HG03060 (cell line): ENCODE data around the gene BPNT1.
"Not testable (repeated sequence)": the region's sequence is repeated elsewhere in the genome, so short reads cannot be mapped to it uniquely, and the experiment has no call there.

Experiments
- ATAC-seq: cut with Tn5 transposase; IDR thresholded peaks from one replicate; pipeline ENCODE4 v1.9.1; 2021; ENCODE audit warnings: low read depth, moderate number of reproducible peaks; ENCODE audit not compliant: unreplicated experiment

BPNT1 gene

GRCh38 chr1:220084460-220084859 is 5.1 kb downstream of the BPNT1 start:
- no peak for ATAC-seq

GRCh38 chr1:220077887-220078286 is 11.7 kb downstream of the BPNT1 start:
- ATAC-seq = no peak

DNA sequence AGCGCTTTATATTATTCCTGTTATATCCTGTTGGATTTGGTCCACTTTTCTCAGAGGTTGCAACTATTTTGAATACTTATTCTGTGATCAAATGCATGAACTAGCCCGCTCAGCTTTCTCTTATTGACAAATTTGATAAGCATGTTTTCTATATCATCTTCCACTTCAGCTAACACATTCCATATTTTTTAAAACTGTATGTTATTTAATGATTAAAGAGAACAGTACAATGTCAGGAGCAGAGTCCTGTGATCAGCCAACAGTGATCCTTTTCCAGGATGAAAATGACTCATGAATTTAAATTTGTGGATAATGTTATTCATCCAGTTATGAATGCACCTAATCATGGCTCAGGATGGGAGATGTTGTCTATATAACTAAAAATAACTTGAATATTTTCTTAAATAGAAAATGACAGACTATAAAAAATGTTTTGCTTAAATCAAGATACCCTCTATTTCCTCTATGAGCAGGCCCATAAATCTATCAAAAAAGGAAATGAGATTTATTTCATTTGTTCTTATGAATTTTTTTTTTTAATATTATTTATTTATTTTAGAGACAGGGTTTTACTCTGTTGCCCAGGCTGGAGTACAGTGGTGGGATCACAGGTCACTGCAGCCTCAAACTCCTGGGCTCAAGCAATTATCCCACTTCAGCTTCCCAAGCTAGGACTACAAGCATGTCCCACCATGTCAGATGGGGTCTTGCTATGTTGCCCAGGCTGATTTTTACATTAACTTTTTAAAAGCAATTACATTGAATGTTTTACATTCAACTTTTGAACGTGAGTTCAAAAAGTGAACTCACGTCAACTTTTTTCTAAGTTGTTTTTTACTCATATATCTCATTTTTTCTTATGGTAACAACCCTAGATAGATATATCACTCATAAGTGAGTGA is 12.5 kb downstream of the BPNT1 start:
- ATAC-seq = no peak

- ATAC-seq = no peak
Observed at GRCh38 chr1:220067269-220068204, 22.1 kb downstream of the BPNT1 start.

DNA sequence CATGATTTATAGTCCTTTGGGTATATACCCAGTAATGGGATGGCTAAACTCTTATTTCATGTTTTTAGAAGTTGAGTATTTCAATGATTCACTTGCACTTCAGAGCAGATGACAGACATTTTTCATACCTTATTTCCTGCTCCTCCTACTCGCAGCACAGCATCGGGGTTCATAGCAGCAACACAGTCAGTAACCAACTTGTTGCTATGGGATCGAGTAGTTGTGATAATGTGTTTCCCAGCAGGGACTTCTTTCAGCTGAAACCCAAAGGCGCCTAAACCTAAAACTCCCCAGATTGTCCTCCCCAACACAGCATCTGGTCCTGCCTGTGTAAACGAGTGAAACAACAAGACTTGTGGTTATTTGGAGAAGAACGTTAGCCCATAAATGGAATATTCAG is 27.0 kb downstream of the BPNT1 start:
- ATAC-seq = no peak

DNA sequence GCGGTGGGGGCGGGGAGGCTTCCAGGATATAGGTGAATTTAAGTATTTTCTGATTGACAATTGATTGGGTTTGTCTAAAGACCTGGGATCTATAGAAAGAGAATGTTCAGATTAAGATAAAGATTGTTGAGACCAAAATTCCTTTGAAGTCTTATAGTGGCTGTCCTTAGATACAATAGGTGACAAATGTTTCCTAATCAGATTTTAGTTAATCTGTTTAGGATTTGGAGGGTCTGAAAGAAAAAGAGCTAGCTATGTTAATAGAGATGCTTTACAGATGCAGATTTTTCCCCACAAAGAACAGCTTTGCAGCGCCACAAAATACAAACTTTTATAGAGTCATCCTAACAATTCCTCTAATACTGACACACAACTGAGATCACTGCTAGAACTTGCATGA is 28.7 kb downstream of the BPNT1 start:
- ATAC-seq = no peak

GRCh38 chr1:220056374-220056773 is 33.2 kb downstream of the BPNT1 start:
- no peak for ATAC-seq

GRCh38 chr1:220046052-220046930 is 43.3 kb downstream of the BPNT1 start, which contains the start of gene EPRS1:
Gene EPRS1 (minus strand): TSS chr1:220046505. CDS start chr1:220046388, 117 bp downstream.
- peak; percentile 94 for ATAC-seq

DNA sequence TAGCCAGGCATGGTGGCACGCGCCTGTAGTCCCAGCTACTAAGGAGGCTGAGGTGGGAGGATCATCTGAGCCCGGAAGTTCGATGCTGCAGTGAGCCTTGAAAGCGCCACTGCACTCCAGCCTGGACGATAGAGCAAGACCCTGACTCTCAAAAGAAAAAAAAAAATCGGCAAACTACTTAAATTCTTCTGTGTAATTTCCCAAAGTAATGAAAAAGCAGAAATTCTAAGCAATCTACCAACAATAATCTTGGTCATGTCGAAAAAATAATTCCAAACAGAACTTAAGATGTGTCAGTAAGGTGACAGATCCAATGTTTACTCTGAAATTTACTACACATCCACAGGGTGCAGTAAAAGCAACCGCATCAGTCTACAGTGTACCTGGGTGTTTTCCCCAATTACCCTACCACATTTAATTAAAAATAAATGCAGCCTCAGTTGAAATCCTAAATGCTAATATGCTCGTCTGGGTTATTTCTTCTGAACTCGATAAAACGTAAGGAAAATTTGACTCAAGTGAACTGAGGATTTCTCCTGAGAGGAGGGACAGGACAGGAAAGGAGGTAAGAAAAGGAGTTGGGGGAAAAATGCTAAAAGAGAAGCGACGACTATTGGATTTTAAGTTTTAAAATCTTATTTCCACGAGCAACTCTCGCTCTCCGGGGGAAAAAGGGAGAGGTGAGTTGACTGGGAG is 44.1 kb downstream of the BPNT1 start:
- ATAC-seq = no peak

- ATAC-seq = no peak
Observed at GRCh38 chr1:220044678-220045355, 44.8 kb downstream of the BPNT1 start.

DNA sequence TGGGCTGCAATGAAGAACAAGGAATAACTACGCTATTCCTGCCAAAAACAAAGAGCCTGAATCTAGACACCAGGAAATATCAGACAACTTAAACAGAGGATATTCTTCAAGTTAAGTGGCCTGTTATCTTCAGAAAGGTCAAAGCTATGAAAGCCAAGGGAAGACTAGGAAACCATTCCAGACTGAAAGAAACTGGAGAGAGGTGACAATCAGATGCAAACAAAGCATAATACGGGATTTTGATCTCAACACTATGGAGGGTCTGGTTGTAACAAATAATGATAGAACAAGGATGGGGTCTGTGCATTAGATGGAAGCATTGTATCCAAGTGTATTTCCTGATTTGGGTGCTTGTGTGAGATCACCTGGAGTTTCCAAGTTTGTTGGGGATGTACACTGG is 45.9 kb downstream of the BPNT1 start:
- ATAC-seq = no peak

DNA sequence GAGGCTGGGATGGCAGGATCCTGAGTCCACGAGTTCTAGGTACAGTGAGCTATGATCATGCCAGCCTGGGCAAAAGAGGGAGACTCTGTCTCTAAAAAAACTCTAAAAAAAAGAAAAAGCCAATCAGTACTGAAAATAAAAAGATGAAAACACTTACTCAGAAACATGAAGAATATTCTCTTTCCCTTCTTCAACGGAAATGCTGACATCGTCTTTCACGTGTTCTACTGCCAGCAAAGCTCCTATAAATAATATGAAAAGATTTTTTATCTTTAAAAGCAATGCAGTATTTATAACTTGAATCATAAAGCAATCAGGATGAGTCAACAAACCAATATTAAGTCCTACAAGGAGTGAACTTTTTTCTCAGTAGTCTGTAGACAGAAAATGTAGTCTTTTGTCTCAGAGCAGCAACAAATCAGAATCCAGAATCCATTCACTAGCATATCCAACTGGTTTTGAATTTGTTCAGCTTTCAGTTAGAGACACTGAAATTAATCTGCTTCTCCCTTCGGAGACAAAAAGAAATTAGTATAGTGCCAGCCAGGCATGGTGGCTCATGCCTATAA is 49.5 kb downstream of the BPNT1 start:
- no peak for ATAC-seq

DNA sequence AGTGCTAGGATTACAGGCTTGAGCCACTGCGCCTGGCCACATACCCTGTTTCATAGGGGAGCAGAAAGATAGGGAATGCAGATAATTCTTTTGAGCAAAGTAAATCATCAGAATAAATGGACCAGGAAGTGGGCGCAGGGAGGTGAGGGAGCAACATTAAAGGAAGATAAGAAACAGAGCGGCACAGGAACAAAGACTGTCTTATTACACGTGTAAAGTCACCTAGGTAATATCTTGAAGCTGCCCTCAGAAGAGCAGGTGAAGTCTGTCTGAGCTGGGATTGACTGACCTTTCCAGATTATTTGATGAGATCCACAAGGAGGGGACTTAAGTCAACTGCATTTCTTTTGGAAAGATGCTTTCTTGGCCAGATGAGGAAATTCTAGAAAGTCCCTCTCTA is 50.9 kb downstream of the BPNT1 start:
- ATAC-seq = no peak

DNA sequence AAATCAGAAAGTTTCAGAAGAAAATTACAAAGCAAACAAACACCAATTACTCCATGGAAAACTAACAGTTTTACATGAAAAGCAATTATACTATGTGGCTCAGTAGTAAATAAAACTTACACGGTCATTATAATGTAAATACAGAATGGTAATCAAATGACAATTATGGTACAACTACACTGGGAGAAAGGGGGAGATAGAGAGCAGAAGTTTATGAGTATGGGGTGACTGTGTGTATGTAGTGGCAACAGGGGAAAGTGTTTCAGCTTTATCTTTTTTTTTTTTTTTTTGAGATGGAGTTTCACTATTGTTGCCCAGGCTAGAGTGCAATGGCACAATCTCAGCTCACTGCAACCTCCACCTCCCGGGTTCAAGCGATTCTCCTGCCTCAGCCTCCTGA is 51.8 kb downstream of the BPNT1 start:
- not testable (repeated sequence) for ATAC-seq

- no peak for ATAC-seq
Observed at GRCh38 chr1:220032911-220033310, 56.7 kb downstream of the BPNT1 start.

DNA sequence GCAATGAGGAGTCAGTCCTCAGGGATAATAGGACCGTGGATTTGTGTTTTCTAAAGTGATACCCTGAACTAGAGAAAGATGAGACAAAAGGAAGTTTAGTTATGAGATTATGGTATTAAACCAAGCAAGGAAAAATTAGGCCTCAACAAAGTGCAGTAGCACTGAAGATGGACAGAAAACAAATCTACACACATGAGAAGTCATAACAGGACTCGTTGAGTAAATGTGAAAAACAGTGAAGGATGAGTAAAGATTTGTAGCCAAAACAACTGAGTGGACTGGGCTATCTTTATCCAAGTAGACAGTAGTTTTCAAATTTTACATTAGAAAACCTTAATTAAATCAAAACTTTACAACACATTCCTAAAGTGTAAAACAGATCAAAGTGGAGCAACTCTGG is 58.3 kb downstream of the BPNT1 start:
- ATAC-seq = no peak

DNA sequence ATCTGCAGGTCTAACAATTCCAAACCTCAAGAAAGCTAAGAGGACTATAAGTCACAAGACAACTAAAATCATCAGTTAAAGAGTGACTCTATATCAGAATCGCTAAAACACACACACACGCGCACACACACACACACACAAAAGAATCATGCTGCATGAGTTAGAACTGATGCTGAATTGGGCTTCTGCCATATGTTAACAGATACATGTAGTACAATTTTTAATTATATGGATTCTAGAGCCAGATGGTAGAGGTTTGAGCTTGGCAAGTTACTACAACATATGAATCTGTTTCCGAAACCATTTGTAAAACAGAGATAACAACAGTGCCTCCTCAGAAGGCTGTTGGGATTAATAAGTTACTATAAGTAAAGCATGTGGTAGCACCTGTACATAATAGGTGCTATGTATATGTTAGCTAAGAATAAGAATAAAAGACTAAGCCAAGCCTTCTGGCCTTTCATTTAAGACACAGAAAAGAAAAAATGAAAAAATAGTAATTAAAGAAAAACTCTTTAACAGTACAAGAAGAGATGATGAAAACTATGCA is 61.2 kb downstream of the BPNT1 start:
- no peak for ATAC-seq

DNA sequence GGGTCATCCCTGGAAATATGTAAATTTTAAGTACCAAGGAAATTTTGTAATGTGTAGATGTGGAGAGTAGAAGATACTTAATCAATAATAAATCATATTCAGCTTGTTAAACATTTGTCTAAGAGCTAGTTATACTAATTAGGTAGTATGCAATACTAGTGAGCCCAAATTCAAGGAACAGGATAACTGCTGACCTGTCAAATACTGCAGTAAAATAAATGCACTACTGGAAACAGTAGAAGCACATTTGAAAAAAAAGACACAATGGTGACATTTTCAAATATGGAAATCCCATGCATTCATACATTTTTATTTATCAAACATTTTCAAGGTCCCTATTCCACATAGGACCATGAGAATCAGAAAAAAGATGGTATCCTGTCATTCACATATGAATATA is 70.5 kb downstream of the BPNT1 start:
- ATAC-seq = no peak

DNA sequence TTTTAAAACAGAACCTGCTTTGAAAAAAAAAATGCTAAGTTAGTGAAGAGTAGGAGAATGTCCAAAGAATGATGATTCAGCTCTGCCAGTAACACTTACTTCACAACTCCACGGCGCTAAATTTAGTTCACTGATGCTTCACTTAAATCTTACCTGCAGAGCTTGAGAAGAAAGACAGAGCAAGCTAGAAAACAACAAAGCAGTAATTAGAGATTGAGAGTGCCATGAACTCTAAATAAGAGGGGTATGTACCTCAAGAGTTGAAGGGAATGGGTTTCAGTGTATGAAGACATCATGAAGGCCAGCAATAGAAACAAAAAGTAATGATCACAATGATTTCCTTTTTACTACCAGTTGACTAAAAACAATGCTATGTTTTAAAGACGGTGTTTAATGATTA is 76.1 kb downstream of the BPNT1 start:
- ATAC-seq = peak; percentile 64
